DOHH2 (cell line): ENCODE data around the gene GALNT2.

Experiments
- H3F3A ChIP-seq: fragments of 200-600 bp; sonication (generic), shearing (Covaris generic); 2 replicates; pipeline ENCODE4 v1.6.0; 2016; ENCODE audit warnings: antibody characterized with exemption, mild to moderate bottlenecking; ENCODE audit not compliant: control insufficient read depth, insufficient read depth
- H3K27ac ChIP-seq: fragments of 200-600 bp; sonication (generic); 2 replicates; pipeline ENCODE4 v1.5.1; 2014; ENCODE audit warnings: low read depth, mild to moderate bottlenecking, low read length, moderate library complexity
- H3K27me3 ChIP-seq: fragments of 200-600 bp; sonication (generic); 2 replicates; pipeline ENCODE4 v1.6.1; 2014; ENCODE audit warnings: mild to moderate bottlenecking, low read length, mixed read lengths; ENCODE audit not compliant: control insufficient read depth
- H3K36me3 ChIP-seq: fragments of 200-600 bp; sonication (generic); 2 replicates; pipeline ENCODE4 v1.6.1; 2014; ENCODE audit warnings: mild to moderate bottlenecking, low read length, moderate library complexity, mixed read lengths; ENCODE audit not compliant: control insufficient read depth
- H3K4me1 ChIP-seq: fragments of 200-600 bp; sonication (generic); 2 replicates; pipeline ENCODE4 v1.6.1; 2014; ENCODE audit warnings: mild to moderate bottlenecking, low read length, mixed read lengths; ENCODE audit not compliant: control insufficient read depth
- H3K4me2 ChIP-seq: fragments of 200-600 bp; sonication (generic); 2 replicates; pipeline ENCODE4 v1.6.0; 2014; ENCODE audit warnings: mild to moderate bottlenecking, low read length, moderate library complexity
- H3K4me3 ChIP-seq: fragments of 200-600 bp; sonication (generic); 2 replicates; pipeline ENCODE4 v1.5.1; 2014; ENCODE audit warnings: mild to moderate bottlenecking, low read length, mixed read lengths
- H3K79me2 ChIP-seq: fragments of 200-600 bp; sonication (generic); 2 replicates; pipeline ENCODE4 v1.6.1; 2014; ENCODE audit warnings: mild to moderate bottlenecking, low read length, mixed read lengths; ENCODE audit not compliant: control insufficient read depth
- H3K9me2 ChIP-seq: fragments of 200-600 bp; sonication (generic); replicated peaks from 2 replicates; pipeline ENCODE4 v1.6.1; 2014; ENCODE audit warnings: mild to moderate bottlenecking, low read length, mixed read lengths; ENCODE audit not compliant: control insufficient read depth
- H3K9me3 ChIP-seq: fragments of 200-600 bp; sonication (generic); 2 replicates; pipeline ENCODE4 v1.6.1; 2014; ENCODE audit warnings: antibody characterized with exemption, low read length, mixed read lengths; ENCODE audit not compliant: control insufficient read depth, insufficient read depth
- H4K20me1 ChIP-seq: fragments of 200-600 bp; sonication (generic); 2 replicates; pipeline ENCODE4 v1.6.0; 2014; ENCODE audit warnings: low read depth, mild to moderate bottlenecking, antibody characterized with exemption, low read length, moderate library complexity; ENCODE audit not compliant: control insufficient read depth, insufficient read depth
- EZH2phosphoT487 ChIP-seq: fragments of 200-600 bp; sonication (generic); IDR thresholded peaks from 2 replicates; pipeline ENCODE4 v1.6.1; 2017; ENCODE audit warnings: borderline replicate concordance, mild to moderate bottlenecking, antibody characterized with exemption, low read length, moderate library complexity, mixed read lengths
- TF ChIP-seq, protein P1 (sequence below): fragments of 200-600 bp; sonication (generic); IDR thresholded peaks from one replicate; pipeline ENCODE4 v1.5.1; 2014; ENCODE audit warnings: antibody characterized with exemption, mild to moderate bottlenecking, low read depth, low read length; ENCODE audit not compliant: poor library complexity, severe bottlenecking

The GALNT2 gene

DNA sequence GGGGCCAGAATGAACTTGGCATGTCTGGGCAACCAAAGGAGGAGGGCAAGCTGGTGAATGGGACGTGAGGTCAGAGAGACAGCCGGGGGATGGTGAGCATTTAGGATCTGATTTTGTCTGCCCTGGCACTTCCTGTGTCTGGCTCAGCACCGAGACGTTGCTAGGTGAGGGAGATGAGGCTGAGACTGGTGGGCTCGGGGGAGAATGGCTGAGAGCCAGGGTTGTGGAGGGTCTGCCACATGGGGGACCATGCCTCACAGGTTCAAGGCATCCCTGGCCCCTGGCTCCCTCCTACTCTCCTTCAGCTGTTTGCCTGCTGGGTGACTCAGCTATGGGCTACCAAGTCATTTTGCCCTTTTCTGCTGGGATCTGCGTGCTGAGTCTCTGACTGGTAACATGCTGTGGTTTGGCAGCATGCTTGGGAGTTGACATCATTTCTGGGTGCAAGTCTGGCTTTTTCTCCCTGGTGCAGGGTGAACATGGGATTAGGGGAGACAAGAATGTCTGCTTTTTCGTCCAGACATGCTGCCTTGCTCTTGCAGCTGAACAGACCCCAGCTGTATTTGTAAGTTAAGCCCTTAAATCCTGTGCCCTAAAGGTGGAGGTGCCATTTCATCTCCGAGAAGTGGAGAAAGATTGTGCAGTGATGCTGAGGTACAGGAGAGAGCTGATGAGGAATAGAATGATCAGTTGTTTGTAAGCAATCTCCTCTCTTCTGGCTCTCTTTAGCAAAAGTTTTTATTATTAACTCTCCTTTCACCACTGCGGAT lies 17.6 kb downstream of the GALNT2 start:
- TF ChIP-seq, protein P1, sequence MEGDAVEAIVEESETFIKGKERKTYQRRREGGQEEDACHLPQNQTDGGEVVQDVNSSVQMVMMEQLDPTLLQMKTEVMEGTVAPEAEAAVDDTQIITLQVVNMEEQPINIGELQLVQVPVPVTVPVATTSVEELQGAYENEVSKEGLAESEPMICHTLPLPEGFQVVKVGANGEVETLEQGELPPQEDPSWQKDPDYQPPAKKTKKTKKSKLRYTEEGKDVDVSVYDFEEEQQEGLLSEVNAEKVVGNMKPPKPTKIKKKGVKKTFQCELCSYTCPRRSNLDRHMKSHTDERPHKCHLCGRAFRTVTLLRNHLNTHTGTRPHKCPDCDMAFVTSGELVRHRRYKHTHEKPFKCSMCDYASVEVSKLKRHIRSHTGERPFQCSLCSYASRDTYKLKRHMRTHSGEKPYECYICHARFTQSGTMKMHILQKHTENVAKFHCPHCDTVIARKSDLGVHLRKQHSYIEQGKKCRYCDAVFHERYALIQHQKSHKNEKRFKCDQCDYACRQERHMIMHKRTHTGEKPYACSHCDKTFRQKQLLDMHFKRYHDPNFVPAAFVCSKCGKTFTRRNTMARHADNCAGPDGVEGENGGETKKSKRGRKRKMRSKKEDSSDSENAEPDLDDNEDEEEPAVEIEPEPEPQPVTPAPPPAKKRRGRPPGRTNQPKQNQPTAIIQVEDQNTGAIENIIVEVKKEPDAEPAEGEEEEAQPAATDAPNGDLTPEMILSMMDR, result no peak
- no peak for TF ChIP-seq EZH2phosphoT487
- H3K9me3 ChIP-seq, result peaks cover 14% of the 10 kb centered on the region; the same call in 1 of the 2 replicates
- peaks cover 5% of the 10 kb centered on the region; the same call in 1 of the 2 replicates for H4K20me1 ChIP-seq
- H3K9me2 ChIP-seq, result no peaks in the 10 kb centered on the region
- H3K4me2 ChIP-seq, result no peak overlapping the region
- peaks cover 11% of the 10 kb centered on the region; the same call in 1 of the 2 replicates for H3F3A ChIP-seq
- H3K79me2 ChIP-seq, result peaks cover 99% of the 10 kb centered on the region
- no peaks in the 10 kb centered on the region for H3K4me1 ChIP-seq
- no peak overlapping the region for H3K4me3 ChIP-seq
- H3K27ac ChIP-seq, result no peak overlapping the region
- H3K27me3 ChIP-seq, result no peaks in the 10 kb centered on the region
- peaks cover 11% of the 10 kb centered on the region for H3K36me3 ChIP-seq

DNA sequence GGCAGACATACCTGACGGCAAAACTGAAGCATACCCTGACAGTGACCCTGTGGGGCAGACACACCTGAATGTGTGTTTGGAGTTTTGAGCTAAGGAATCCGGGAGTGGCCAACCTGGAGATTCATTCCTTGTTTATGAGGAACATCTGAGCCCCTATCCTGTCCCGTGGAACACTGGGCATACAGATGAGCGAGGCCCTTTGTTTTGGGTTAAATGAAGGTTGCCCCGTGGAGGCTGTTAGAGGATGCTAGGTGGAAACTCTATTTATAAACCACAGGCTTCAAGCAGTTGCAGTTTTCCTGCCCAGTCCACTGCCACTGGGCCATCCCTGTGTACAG lies 18.1 kb downstream of the GALNT2 start:
- peaks cover 14% of the 10 kb centered on the region; the same call in 1 of the 2 replicates for H3K9me3 ChIP-seq
- no peak overlapping the region for H3K27ac ChIP-seq
- no peak overlapping the region for H3K4me2 ChIP-seq
- no peaks in the 10 kb centered on the region for H3K4me1 ChIP-seq
- peaks cover 99% of the 10 kb centered on the region for H3K79me2 ChIP-seq
- H3K27me3 ChIP-seq, result no peaks in the 10 kb centered on the region
- H3K4me3 ChIP-seq, result no peak overlapping the region
- peaks cover 5% of the 10 kb centered on the region; the same call in 1 of the 2 replicates for H4K20me1 ChIP-seq
- peaks cover 13% of the 10 kb centered on the region for H3K36me3 ChIP-seq
- H3K9me2 ChIP-seq, result no peaks in the 10 kb centered on the region
- TF ChIP-seq, protein P1, result no peak
- TF ChIP-seq EZH2phosphoT487, result no peak
- H3F3A ChIP-seq, result peaks cover 11% of the 10 kb centered on the region; the same call in 1 of the 2 replicates

DNA sequence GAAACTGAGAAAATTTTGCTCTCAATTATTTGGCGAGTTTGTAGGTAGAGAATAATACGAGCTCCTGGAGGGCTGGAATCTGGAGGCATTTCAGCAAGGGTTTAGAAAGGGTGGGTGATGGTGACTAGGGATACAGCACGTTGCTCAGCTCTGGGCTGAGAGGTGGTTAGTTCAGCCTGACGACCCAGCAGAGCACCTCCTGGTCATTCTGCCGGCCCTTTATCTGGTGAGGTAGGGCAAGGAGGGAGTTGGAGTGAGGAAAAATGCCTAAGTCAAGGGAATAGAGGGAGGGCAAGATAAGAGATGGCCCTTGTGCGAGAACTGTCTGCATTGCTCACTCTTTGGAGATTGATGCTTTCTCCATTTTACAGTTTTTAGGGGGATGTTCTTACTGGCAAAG lies 19.1 kb downstream of the GALNT2 start:
- Histone ChIP-seq H3K4me2 (no peak overlapping the region), H3K4me1 (no peaks in the 10 kb centered on the region), H4K20me1 (peaks cover 5% of the 10 kb centered on the region; the same call in 1 of the 2 replicates), H3K36me3 (peaks cover 5% of the 10 kb centered on the region), H3F3A (peaks cover 11% of the 10 kb centered on the region; the same call in 1 of the 2 replicates), H3K27me3 (no peaks in the 10 kb centered on the region), H3K9me2 (no peaks in the 10 kb centered on the region), H3K27ac (no peak overlapping the region), H3K9me3 (peaks cover 14% of the 10 kb centered on the region; the same call in 1 of the 2 replicates), H3K79me2 (peaks cover 97% of the 10 kb centered on the region), H3K4me3 (no peak overlapping the region)
- TF ChIP-seq, protein P1, result no peak
- TF ChIP-seq EZH2phosphoT487, result no peak
